Measurements from ENCODE around the gene IRX4. TPM values are rescaled to one million over a fixed set of nuclear protein-coding genes. Genes with fewer than 3 reads are reported as not detected.

IRX4 gene
- not detected for polyA plus RNA-seq (ENCODE audit: insufficient read depth in 1 of 5, insufficient read length in 5 of 5, low replicate concordance in 1 of 5)
- long read RNA-seq, donor 1: 0 reads
- long read RNA-seq, donor 2: 0 reads
- long read RNA-seq, donor 3: 0 reads
- long read RNA-seq, donor 4: 0 reads
- long read RNA-seq, donor 5: 0 reads
- long read RNA-seq, donor 6: 0 reads
- long read RNA-seq, donor 7: 0 reads
- long read RNA-seq, donor 8: 0 reads

DNA sequence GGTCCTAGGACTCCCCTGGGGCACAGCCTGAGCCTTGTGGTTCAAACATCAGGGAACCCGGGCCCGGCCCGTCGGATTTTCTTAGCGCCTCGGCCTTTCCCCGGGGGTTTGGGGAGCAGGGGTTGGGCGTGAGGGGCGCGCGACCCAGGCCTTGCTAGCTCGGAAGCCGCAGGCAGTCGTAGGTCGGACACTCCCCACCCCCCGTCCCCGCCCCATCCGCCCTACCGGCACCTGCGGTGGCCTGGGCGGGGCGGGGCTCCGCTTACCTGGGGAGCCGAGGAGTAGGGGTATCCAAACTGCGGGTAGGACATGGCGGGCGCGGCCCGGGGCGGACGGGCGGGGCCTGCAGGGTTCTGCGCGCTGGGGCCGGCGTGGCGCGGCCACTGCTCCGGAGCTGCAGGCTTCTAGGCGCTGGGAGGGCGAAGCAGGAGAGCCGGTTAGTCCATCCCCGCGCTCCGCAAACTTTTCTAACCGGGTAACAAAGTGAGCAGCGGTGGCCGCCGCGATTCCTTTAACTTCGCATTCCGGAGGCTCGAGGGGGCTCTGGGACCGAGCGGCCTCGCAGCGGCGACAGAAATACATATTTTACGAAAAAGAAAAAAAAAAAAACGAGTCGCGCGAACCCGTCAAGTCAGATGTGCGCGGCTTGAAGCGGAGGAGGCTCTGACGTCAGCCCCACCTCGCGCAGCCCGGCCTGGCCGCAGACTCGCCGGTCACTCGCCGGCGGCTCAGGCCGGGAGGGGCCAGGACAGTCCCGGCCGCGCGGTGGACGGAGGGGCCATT is at the start of gene IRX4:
Gene IRX4, minus strand, starts transcription at position 589 of the 783 bp plus-strand sequence. Its CDS starts 278 bp downstream, at position 311.
- DNase-seq: no peak

DNA sequence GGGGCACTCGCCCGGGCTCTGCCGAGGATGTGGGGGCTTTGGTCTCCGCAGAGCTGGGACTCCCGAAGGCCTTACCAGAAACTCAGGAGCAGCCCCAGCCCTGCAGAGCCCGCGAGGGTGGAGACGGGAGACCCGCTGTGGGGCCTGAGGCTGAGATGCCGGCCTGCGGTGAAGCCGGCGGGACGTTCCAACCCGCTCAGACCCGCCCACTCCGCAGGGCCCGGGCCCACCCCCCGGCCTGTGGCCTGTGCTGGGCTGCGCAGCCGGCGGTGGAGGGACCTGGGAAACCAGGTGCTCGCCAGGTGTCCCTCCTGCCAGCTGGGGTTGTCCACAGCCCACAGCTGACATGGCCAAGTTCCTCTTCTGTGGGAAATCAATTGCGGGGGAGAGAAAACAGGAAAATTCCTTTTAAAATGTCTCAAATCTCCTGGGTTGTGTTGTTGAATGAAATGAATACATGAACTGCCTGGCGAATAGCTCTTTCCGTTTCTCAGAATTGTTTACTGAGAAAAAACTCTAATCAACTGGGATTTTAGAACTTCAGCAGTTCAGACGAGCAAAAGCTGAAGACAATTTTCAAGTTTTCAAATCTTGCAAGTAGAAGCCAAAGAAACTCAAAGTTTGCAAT is 49.0 kb upstream of the IRX4 start:
- DNase-seq: peak in 1 of 2 donors; percentile 20

DNA sequence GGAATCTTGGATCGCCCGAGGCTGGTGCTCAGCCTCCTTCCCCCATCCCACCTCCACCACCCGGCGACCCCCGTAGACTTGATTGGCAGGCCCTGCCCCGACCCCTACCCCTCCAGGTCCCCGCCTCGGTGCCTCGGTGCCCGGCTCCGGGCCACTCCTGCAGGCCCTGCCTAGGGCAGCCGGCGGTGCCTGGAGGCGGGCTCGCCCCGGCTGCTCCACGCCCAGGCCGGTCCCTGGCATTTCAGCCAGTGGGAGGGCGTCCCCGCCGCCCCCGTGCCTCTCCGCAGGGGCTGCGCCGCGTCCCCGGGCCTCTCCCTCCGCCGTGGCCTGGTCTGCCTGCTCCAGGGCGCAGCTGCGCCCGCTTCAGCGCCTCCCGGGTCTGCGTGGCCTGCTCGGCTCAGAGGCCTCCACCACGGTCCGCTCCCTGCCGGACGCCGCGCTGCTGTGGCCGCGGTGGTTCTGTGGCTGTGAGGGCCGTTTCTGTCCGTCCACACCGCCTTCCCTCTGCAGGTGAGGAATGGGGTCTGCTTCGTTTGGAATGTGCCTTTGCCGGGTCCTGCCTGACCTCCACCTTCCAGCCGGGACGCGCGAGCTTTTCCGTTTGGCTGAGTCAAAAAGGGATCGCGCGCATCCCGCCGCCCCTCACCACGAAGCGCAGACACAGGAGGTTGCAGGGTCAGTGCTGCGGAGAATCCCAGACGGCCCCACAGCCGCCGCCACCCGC is 48.3 kb upstream of the IRX4 start:
- peak; percentile 13 to 31 for DNase-seq

DNA sequence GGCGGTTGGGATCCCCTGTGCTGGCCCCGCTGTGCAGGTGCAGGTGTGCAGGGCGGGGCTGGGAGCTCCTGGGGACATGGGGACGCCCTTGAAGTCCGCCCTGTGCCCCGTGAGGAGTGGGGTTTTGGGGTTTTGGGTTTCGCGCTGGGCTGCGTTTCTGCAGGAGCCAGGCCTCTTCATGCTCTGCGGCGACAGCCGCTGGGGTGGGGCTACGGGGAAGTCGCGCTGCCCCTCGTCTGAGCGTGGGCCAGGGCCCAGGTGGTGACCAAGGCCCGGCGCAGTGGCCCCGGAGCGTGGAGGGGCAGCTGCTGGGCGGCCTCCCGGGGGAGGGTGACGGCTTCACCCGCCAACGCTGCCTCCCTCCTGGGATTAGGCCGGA is 47.8 kb upstream of the IRX4 start:
- DNase-seq: peak in 1 of 2 donors; percentile 6

DNA sequence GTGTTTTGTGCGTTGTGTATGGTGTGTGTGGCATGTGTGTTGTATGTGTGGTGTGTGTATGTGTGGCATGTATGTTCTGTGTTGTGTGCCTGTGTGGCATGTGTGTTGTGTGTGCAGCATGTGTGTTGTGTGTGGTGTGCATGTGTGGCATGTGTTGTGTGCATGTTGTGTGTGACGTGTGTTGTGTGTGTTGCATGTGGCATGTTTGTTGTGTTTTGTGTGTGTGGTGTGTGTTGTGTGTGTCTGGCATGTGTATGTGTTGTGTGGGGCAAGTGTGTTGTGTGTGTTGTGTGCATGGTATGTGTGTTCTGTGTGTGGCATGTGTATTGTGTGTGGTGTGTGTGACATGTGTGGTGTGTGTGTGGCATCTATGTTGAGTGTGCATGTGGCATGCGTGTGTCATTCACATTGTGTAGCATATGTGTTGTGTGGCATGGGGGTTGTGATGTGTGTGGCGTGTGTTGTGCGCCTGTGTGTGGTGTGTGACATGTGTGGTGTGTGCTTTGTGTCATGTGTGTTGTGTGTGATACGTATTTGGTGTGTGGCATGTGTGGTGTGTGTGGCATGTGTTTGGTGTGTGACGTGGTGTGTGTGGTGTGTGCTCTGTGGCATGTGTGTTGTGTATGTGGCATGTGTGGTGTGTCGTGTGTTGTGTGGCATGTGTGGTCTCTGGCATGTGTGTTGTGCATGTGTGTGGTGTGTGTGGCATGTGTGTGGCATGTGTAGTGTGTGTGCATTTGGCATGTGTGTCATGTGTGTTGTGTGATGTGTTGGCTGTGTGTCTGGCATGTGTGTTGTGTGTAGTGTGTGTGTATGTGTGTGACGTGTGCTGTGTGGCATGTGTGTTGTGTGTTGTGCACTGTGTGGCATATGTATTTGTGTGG is 46.6 kb upstream of the IRX4 start:
- DNase-seq: no peak

DNA sequence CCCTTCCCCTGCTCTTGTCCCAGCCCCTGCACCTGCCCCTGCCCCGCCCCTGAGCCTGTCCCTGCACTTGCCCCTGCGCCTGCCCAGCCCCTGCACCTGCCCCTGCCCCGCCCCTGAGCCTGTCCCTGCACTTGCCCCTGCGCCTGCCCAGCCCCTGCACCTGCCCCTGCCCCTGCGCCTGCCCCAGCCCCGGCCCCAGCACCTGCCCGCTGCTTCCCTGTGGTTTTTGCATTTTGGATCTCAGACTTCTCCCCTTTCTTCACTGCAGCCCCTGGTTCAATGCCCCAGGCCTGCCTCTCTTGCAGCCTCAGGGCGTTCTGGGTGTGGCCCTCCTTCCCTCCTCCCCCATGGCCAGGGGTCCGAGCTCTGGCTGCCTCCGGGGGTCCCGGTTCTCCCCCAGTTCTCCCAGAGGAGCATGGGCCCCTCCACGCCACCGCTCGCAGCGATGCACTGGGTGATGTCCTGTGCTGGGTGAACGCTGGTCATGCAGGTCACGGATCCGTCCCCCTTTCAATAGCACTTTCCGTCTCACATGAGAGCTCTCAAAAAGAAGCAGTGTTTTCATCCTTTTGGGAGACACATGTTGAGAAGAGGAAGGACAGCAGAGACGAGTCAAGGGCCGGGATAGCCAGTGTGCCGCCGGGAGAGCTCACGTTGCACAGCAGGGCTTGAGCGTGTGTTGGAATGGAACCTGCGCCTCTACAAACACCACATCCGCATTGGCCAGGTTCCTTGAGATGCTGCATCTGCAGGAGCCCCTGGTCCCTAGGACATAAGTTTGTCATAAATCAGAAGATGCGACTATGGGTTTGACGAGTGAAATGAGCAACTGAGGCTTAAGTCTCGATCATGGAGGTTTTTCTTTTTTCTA is 44.0 kb upstream of the IRX4 start:
- no peak for DNase-seq

DNA sequence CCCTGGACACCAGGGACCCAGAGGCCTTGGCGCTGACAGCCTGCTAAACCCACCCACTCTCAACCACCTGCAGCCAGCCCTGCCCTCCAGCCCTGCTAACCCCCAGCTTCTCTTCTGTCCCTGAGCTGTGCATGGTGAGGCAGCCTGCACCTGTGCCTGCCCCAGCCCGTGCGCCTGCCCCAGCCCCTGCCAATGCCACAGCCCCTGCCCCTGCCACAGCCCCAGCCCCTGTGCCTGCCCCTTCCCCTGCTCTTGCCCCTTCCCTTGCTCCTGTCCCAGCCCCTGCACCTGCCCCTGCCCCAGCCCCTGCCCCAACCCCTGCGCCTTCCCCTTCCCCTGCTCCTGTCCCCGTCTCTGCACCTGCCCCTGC is 43.3 kb upstream of the IRX4 start:
- DNase-seq: no peak

DNA sequence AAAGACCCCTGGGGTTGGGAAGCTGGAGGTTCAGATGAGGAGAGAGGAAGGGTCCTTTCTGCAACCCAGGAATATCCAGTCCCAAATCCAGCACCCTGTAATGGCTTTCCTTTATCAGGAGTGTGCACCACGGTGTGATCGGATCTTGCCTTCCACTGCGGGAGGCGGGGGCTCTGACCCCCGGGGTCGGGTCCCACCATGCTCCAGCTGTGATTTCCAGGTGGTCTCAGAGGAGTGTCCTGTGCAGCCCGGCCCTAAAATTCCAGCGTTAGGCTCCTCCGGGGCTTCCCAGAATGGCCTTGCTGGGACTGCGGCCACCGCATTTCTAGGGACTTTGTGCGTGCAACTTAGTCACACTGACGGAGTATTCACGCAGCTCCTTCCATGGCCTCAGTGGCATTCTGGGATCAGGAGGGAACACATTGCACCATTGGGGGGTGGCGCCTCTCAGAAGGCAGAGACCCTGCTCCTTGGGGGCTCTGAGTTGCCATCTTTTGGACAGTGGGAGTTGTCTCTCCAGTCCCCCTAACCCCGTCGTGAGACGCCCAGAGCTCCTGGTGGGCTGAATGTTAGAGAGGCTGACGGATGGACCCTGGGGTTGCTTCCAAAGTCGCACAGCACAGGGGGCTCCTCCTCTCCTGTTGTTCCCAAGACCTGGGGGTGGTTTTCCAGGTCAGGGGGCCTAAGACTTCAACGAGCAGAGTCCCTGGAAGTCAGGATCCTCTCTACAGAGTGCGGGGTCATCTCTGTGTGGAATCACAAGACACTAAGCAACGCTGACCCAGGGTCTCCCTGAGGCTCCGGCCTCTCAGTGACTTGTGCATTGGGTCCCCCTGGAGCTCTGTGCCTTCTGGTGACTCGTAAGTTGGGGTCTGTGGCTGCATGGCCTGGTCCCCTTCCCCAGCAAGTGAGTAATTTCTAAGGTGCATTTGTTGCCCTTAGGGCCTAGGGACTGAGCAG is 42.7 kb upstream of the IRX4 start:
- DNase-seq: no peak

DNA sequence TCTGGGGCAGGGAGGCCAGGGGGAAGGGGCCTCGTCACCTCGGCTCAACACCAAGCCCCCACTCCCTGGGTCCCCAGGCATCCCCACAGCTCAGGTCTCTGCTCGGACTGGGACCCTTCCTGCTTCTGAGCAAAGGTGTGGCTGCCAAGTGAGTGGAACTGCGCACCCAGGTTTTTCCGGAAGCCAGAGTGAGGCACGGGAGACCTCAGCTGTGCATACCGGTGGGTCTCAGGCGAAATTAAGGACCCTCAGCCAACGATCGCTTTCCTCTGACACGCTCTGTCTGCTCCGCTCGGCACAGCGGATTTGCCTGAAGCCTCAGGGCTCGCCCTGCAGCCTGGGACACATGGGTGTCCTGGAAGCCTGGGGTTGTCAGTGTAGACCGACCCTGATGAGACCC is 41.0 kb upstream of the IRX4 start:
- no peak for DNase-seq

DNA sequence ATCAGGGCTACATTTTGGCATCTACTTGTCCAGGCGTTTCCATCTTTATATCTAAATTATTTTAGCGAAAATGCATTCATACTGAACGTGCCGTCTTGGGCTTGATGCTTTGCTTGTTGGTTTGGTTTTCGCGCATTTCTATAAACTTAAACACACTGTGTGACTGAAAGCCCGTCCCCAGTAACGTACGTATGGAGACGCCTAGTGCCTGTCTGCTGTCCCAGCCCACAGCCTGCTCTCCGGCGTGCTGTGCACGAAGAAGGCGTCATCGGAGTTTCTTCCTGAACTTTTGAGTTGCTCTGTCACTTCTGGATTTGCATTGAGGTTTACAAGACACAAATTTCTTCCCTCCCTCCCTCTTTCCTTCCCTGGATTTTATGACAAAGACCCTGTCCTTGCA is 40.6 kb upstream of the IRX4 start:
- no peak for DNase-seq

DNA sequence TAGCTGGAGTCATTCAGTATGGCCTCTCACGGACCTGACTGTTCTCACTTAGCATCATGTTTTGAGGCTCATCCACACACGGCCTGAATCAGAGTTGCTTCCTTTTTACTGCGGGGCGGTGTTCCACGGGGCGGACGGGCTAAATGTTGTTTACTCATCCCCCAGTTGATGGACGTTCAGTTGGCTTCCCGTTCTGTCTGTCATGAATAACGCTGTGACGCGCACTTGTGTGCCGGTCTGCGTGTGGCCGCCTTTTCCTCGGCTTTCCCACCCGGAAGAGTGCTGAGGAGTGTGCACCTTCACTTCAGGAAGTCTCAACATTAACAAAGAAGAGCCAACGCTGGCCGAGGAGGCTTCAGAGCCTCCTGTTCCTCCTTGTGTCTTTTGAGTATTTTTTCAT is 39.0 kb upstream of the IRX4 start:
- no peak for DNase-seq

DNA sequence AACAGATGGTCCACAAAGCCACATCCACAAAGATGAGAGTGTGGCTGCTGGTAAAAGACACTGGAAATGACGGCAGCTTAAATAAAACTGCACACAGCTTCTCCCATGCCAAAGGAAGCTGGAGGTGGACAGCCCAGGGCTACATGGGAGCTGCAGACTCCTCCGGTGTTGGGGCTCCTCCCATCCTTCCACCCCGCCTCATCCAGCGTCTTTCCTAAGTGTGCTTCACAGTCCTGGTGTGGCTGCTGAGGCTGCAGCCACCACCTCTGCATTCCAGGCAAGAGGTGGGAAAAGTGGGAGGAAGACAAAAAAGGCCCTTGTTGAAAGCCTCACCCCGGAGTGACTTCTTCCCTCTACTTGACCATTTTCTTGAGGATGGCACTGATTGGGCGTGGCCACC is 37.0 kb upstream of the IRX4 start:
- DNase-seq: no peak

DNA sequence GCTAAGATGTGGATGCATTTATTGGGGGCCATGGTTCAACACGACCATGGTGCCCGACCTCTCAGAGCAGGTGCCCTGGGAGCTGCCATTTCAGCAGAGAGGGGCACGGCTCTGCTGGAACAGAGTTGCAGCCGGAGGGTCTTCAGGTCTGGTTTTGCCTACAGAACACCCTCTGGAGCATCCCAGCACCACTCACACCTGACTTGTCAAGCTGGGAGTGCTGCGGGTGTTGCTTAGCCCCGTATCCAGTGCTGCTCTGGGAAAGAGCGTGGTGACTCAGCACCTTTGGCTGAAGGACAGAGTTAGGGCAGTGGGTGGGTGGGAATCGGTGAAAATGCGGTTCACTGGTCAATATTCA is 36.5 kb upstream of the IRX4 start:
- DNase-seq: no peak

DNA sequence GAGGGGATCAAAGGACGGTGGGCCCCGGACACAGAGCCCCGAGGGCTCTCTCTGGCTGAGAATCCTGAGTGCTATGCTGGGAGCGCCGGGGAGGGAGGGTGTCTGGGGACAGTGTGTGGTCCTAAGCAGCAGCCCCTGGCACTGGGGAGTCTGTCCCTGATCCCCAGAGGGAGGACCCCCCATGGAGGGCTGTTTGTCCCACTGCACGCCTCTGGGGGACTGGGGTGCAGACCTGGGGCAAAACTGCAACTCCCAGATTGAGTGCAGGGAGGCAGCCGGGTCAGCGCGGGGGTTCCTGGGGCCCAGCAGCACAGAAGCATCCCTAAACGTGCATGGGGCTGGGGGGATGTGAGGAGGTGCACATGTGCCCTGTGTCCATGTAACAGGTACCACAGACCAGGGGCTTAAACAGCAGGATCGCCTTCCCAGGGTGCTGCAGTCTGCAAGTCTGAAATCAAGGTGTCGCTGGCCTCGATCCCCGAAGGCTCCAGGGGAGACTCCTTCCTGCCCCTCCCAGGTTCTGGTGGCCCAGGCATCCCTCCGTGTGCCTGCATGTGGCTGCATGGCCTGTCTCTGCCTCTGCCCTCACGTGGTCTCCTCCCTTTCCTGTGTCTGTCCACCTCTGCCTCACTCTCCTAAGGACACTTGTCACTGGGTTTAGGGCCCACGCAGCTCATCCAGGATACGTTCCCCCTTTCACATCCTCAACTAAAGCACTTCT is 35.9 kb upstream of the IRX4 start:
- no peak for DNase-seq

DNA sequence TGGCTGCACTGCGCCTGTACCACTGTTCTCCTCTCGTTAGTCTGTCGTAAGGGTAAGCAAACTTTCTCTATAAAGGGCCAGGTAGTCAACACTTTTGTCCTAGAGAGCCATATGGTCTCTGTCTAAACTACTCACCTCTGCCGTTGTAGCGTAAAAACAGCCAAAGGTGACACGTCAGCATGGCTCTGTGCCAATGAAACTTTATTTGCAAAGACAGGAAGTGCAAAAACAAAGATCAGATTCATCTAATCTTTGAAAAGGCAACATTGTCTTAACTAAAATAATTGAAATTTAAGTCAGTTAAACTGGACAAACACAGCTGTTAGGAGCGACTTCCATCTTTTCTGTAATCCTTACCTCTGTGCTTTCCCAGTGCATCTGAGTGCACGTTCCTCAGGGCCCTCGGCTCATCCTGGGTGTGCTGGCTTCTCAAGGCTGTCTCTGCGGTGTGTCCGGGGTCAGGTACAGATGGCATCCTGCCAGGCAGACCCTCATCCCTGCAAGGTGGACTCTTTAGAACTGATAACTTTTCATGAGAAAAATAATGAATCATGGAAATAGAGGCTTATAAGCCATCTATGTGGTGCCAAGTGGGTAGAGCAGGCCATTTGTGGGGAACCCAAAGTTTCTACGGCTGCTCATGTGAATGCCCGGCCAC is 35.2 kb upstream of the IRX4 start:
- DNase-seq: no peak

DNA sequence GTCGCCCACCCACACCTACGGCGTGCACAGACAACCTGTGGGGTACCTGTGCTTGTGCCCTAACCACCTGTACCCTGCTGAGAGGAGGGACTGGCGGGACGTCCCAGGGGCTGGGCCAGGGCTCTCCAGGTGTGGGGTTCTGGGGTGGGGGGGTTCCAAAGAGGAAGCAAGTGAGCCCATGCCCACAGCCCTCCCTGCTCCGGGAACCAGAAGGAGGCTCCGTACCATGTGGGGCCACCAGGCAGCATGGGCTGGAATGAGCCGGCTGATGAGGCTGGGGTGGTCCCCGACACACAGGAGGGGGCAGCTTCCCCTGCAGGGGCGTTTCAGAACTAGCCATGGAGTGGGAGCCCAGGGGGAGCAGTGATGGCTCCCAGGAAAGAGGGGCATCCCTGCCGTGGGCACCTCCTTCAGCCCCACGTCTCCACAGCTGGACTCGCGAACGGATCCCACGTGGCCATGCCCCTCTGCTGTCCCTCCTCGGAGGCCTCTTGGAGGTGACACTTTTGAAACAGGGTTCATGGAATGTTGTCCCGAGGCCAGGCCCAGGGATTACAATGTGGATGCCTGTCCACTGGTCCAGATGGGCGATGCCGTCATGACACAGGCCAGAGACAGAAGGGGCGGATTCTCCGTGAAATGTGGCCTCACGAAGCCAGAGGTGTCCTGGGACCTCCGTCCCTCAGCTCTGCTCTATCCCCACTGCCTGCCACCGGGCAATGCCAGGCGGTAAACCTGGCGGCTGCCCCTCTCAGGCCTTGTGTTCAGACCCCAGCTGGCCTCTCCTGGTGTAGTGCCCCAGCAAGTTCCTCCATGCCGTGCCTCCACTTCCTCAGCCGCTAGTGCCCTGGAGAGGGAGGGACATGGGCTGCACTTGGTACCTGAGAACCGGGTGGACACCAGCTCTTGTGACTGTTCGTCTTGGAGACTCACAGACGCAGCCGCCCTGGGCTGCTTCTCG is 33.6 kb upstream of the IRX4 start:
- DNase-seq: no peak

DNA sequence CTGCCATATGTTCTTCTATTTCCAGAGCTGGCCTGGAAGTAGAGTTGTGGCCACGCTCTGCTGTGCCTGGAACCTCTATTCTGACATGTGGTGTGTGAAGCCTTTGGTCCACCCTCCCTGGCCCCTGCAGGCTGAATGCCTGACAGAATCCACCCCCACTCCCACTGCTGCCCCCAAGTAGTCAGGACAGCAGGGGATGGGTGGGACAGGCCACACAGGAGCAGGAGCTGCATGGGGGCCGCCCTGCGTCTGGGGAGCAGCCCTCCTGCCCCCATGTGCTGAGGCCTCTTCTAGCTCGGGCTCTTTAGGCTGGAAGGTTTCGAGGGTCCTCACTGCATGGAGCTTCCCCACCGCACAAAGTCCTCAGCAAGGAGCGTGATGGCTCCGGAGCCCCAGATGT is 32.6 kb upstream of the IRX4 start:
- no peak for DNase-seq

Measured in right lung (tissue), 10 donors.